SK-N-SH (cell line): Measurements from ENCODE around the gene RAB5IF. TPM values are rescaled to one million over a fixed set of nuclear protein-coding genes. Genes with fewer than 3 reads are reported as not detected.

Experiments used
- CTCF ChIA-PET: fragments of 300-600, 350-600 bp; formaldehyde crosslinking; extraction: SDS; loops from one replicate; lab custom pipeline; 2021; lab: Yijun Ruan, JAX
- POLR2A ChIA-PET: fragments of 350-600 bp; sonication (Branson Sonifier 250); formaldehyde crosslinking; extraction: SDS; loops from one replicate; lab custom pipeline; 2020; ENCODE audit warnings: antibody characterized with exemption, inconsistent platforms; lab: Yijun Ruan, JAX
- DNase-seq: peaks from one replicate; pipeline ENCODE4 v3.0.0; 2012
- H2AFZ ChIP-seq: fragments of 200-600 bp; sonication (generic); 2 replicates; pipeline ENCODE4 v1.8.1; 2016; ENCODE audit warnings: antibody characterized with exemption, mild to moderate bottlenecking, low read depth
- H3F3A ChIP-seq: fragments of 200-600 bp; sonication (generic); replicated peaks from 2 replicates; pipeline ENCODE3; 2016; ENCODE audit warnings: antibody characterized with exemption, mild to moderate bottlenecking; ENCODE audit not compliant: insufficient read depth
- H3K27ac ChIP-seq, 2 experiments: fragments of 200-500 bp in 1 of 2; fragments of 200-600 bp in 1 of 2; sonication (Bioruptor generic) in 1 of 2; sonication (generic), shearing (Covaris generic) in 1 of 2; 2 replicates each; pipeline versions ENCODE4 v1.5.1 to v1.6.1; 2014 to 2016; ENCODE audit warnings: low read depth in 2 of 2, inconsistent platforms in 1 of 2, low read length in 1 of 2, mild to moderate bottlenecking in 1 of 2, mixed read lengths in 1 of 2
- H3K27me3 ChIP-seq: fragments of 200-600 bp; sonication (generic), shearing (Covaris generic); 2 replicates; pipeline ENCODE4 v1.6.1; 2016; ENCODE audit warnings: mixed run types; ENCODE audit not compliant: insufficient read depth
- H3K36me3 ChIP-seq, 2 experiments: fragments of 200-500 bp in 1 of 2; fragments of 200-600 bp in 1 of 2; sonication (Bioruptor generic) in 1 of 2; sonication (generic) in 1 of 2; replicated peaks in 1 of 2; 2 replicates each; pipeline versions ENCODE3 to v1.5.1; 2014 to 2016; ENCODE audit warnings: low read length in 1 of 2, mild to moderate bottlenecking in 1 of 2; ENCODE audit not compliant: insufficient read depth in 2 of 2, control insufficient read depth in 1 of 2
- H3K4me1 ChIP-seq, 2 experiments: fragments of 200-500 bp in 1 of 2; fragments of 200-600 bp in 1 of 2; sonication (Bioruptor generic) in 1 of 2; sonication (generic), shearing (Covaris generic) in 1 of 2; 2 replicates each; pipeline versions ENCODE4 v1.5.1 to v1.6.1; 2014 to 2016; ENCODE audit warnings: low read depth in 1 of 2, low read length in 1 of 2, mixed run types in 1 of 2; ENCODE audit not compliant: insufficient read depth in 2 of 2, control insufficient read depth in 1 of 2
- H3K4me2 ChIP-seq: fragments of 200-600 bp; sonication (generic), shearing (Covaris generic); 2 replicates; pipeline ENCODE4 v1.6.1; 2017; ENCODE audit warnings: mixed run types
- H3K4me3 ChIP-seq, 2 experiments: fragments of 200-500 bp in 1 of 2; fragments of 200-600 bp in 1 of 2; sonication (Bioruptor generic) in 1 of 2; sonication (generic), shearing (Covaris generic) in 1 of 2; 2 replicates each; pipeline versions ENCODE4 v1.5.1 to v1.8.1; 2014 to 2016; ENCODE audit warnings: low read depth in 2 of 2, inconsistent platforms in 1 of 2, low read length in 1 of 2, mild to moderate bottlenecking in 1 of 2, mixed read lengths in 1 of 2, moderate library complexity in 1 of 2
- H3K79me2 ChIP-seq: fragments of 200-600 bp; sonication (generic); 2 replicates; pipeline ENCODE4 v1.8.1; 2017; ENCODE audit warnings: mild to moderate bottlenecking; ENCODE audit not compliant: insufficient read depth
- H3K9ac ChIP-seq: fragments of 200-600 bp; sonication (generic); 2 replicates; pipeline ENCODE4 v1.6.1; 2017; ENCODE audit warnings: mixed run types
- H3K9me2 ChIP-seq: fragments of 200-600 bp; sonication (generic); 2 replicates; pipeline ENCODE4 v1.6.1; 2017; ENCODE audit warnings: mixed run types
- H3K9me3 ChIP-seq: fragments of 200-600 bp; sonication (generic); 2 replicates; pipeline ENCODE4 v1.6.1; 2017; ENCODE audit warnings: mixed run types, mild to moderate bottlenecking, moderate library complexity
- H4K20me1 ChIP-seq: fragments of 200-600 bp; sonication (generic); 2 replicates; pipeline ENCODE4 v1.6.1; 2017; ENCODE audit warnings: mild to moderate bottlenecking, mixed run types; ENCODE audit not compliant: insufficient read depth
- CHD2 ChIP-seq: fragments of 150-350 bp; IDR thresholded peaks from 2 replicates; pipeline ENCODE4 v1.6.1; 2018; ENCODE audit warnings: low read length; ENCODE audit not compliant: partially characterized antibody
- ELF1 ChIP-seq: IDR thresholded peaks from 2 replicates; pipeline ENCODE4 v1.4.0; 2012
- EP300 ChIP-seq, 2 experiments: IDR thresholded peaks; 2 replicates each; pipeline versions ENCODE4 v1.4.0 to v1.6.1; 2012; ENCODE audit warnings: borderline replicate concordance in 1 of 2, low read depth in 1 of 2, low read length in 1 of 2
- EZH2phosphoT487 ChIP-seq: fragments of 200-600 bp; sonication (generic); IDR thresholded peaks from 2 replicates; pipeline ENCODE4 v1.6.1; 2017; ENCODE audit warnings: low read depth, mixed run types, mild to moderate bottlenecking, antibody characterized with exemption, moderate library complexity, borderline replicate concordance
- FOSL2 ChIP-seq: IDR thresholded peaks from 2 replicates; pipeline ENCODE4 v1.4.0; 2012; ENCODE audit warnings: low read depth, mild to moderate bottlenecking, moderate library complexity, borderline replicate concordance
- GABPA ChIP-seq: IDR thresholded peaks from 2 replicates; pipeline ENCODE4 v1.4.0; 2012; ENCODE audit warnings: low read depth, mild to moderate bottlenecking
- GATA2 ChIP-seq: sonication (generic); formaldehyde crosslinking; IDR thresholded peaks from 2 replicates; pipeline ENCODE4 v1.5.0; 2020; ENCODE audit warnings: mild to moderate bottlenecking, missing genetic modification reagents
- JUND ChIP-seq: IDR thresholded peaks from 2 replicates; pipeline ENCODE4 v1.4.0; 2012
- MXI1 ChIP-seq: IDR thresholded peaks from 2 replicates; pipeline ENCODE4 v1.6.1; 2012; ENCODE audit warnings: mild to moderate bottlenecking, low read depth, low read length, improper control_type of control experiment
- NFIC ChIP-seq: IDR thresholded peaks from 2 replicates; pipeline ENCODE4 v1.4.0; 2012; ENCODE audit warnings: borderline replicate concordance
- RCOR1 ChIP-seq: fragments of 150-350 bp; IDR thresholded peaks from 2 replicates; pipeline ENCODE4 v1.6.1; 2017; ENCODE audit warnings: antibody characterized with exemption, low read length
- SIN3A ChIP-seq: IDR thresholded peaks from 2 replicates; pipeline ENCODE4 v1.6.1; 2012; ENCODE audit warnings: low read depth, mild to moderate bottlenecking, low read length, moderate library complexity, borderline replicate concordance
- SMC3 ChIP-seq: IDR thresholded peaks from 2 replicates; pipeline ENCODE4 v1.6.1; 2012; ENCODE audit warnings: low read depth, low read length, improper control_type of control experiment
- TAF1 ChIP-seq: IDR thresholded peaks from 2 replicates; pipeline ENCODE4 v1.6.1; 2012; ENCODE audit warnings: low read depth, mild to moderate bottlenecking, low read length, moderate library complexity, borderline replicate concordance
- TEAD4 ChIP-seq: IDR thresholded peaks from 2 replicates; pipeline ENCODE4 v1.4.0; 2012; ENCODE audit warnings: mild to moderate bottlenecking, borderline replicate concordance; ENCODE audit not compliant: insufficient read depth
- YY1 ChIP-seq: IDR thresholded peaks from 2 replicates; pipeline ENCODE4 v1.4.0; 2012; ENCODE audit warnings: low read depth, mild to moderate bottlenecking
- WGBS: methylation state at CpG from one replicate; pipeline ENCODE4 v1.1.6; 2017; ENCODE audit warnings: low lambda C conversion rate; 5-methylcytosine and 5-hydroxymethylcytosine counted together
- polyA plus RNA-seq, 3 experiments: library from polyadenylated mRNA; depleted of rRNA; stranded (reverse); fragments of >200 nt; gene quantifications; 2 replicates each; pipeline ENCODE4 v1.2.3, GENCODE V29; 2012
- TF ChIP-seq, protein P1 (sequence below): IDR thresholded peaks from 2 replicates; pipeline ENCODE4; 2012
- TF ChIP-seq, protein P2 (sequence below): IDR thresholded peaks from 2 replicates; pipeline ENCODE4 v1.4.0; 2012; ENCODE audit warnings: low read depth
- TF ChIP-seq, protein P3 (sequence below): fragments of 200-600 bp; sonication (generic); IDR thresholded peaks from 2 replicates; pipeline ENCODE4 v1.6.1; 2017; ENCODE audit warnings: antibody characterized with exemption, mild to moderate bottlenecking, moderate library complexity
- TF ChIP-seq, protein P4 (sequence below): IDR thresholded peaks from 2 replicates; pipeline ENCODE4 v1.4.0; 2012; ENCODE audit warnings: low read depth, borderline replicate concordance

The RAB5IF gene
- polyA plus RNA-seq, 1 of the 3 experiments (the other 2 are of a cell fraction) = 91.1 TPM

- TF ChIP-seq, protein P1, sequence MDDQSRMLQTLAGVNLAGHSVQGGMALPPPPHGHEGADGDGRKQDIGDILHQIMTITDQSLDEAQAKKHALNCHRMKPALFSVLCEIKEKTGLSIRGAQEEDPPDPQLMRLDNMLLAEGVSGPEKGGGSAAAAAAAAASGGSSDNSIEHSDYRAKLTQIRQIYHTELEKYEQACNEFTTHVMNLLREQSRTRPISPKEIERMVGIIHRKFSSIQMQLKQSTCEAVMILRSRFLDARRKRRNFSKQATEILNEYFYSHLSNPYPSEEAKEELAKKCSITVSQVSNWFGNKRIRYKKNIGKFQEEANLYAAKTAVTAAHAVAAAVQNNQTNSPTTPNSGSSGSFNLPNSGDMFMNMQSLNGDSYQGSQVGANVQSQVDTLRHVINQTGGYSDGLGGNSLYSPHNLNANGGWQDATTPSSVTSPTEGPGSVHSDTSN = no peak
- TF ChIP-seq TAF1 (no peak), FOSL2 (no peak), YY1 (no peak), EZH2phosphoT487 (no peak), NFIC (no peak), GABPA (no peak), SIN3A (no peak), CHD2 (no peak), JUND (no peak), GATA2 (CRISPR knock-in tag) (no peak), RCOR1 (no peak), TEAD4 (no peak), MXI1 (no peak), ELF1 (no peak), SMC3 (no peak), EP300 (IDR thresholded peaks at IDR 0.05; ENCODE audit: borderline replicate concordance in 1 of 2, low read depth in 1 of 2, low read length in 1 of 2) (no peak)
- TF ChIP-seq, protein P2, sequence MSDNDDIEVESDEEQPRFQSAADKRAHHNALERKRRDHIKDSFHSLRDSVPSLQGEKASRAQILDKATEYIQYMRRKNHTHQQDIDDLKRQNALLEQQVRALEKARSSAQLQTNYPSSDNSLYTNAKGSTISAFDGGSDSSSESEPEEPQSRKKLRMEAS = no peak
- TF ChIP-seq, protein P3, sequence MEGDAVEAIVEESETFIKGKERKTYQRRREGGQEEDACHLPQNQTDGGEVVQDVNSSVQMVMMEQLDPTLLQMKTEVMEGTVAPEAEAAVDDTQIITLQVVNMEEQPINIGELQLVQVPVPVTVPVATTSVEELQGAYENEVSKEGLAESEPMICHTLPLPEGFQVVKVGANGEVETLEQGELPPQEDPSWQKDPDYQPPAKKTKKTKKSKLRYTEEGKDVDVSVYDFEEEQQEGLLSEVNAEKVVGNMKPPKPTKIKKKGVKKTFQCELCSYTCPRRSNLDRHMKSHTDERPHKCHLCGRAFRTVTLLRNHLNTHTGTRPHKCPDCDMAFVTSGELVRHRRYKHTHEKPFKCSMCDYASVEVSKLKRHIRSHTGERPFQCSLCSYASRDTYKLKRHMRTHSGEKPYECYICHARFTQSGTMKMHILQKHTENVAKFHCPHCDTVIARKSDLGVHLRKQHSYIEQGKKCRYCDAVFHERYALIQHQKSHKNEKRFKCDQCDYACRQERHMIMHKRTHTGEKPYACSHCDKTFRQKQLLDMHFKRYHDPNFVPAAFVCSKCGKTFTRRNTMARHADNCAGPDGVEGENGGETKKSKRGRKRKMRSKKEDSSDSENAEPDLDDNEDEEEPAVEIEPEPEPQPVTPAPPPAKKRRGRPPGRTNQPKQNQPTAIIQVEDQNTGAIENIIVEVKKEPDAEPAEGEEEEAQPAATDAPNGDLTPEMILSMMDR = no peak
- TF ChIP-seq, protein P4, sequence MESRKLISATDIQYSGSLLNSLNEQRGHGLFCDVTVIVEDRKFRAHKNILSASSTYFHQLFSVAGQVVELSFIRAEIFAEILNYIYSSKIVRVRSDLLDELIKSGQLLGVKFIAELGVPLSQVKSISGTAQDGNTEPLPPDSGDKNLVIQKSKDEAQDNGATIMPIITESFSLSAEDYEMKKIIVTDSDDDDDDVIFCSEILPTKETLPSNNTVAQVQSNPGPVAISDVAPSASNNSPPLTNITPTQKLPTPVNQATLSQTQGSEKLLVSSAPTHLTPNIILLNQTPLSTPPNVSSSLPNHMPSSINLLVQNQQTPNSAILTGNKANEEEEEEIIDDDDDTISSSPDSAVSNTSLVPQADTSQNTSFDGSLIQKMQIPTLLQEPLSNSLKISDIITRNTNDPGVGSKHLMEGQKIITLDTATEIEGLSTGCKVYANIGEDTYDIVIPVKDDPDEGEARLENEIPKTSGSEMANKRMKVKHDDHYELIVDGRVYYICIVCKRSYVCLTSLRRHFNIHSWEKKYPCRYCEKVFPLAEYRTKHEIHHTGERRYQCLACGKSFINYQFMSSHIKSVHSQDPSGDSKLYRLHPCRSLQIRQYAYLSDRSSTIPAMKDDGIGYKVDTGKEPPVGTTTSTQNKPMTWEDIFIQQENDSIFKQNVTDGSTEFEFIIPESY = no peak
- TF ChIP-seq, all 33 proteins: peak for 0
- H3K9me3 ChIP-seq = no peaks in the 10 kb centered on the region
- H3K4me1 ChIP-seq = no peaks in the 10 kb centered on the region
- DNase-seq = no peak
- POLR2A ChIA-PET = no interaction called here
- H3F3A ChIP-seq = no peaks in the 10 kb centered on the region
- H3K27me3 ChIP-seq = no peaks in the 10 kb centered on the region
- H3K9ac ChIP-seq = no peak overlapping the region
- H3K79me2 ChIP-seq = no peaks in the 10 kb centered on the region
- no peaks in the 10 kb centered on the region for H3K36me3 ChIP-seq
- 51% methylated on average over 7 of the region's 9 CpGs for WGBS
- H2AFZ ChIP-seq = no peak overlapping the region
- H3K4me2 ChIP-seq = no peak overlapping the region
- H3K9me2 ChIP-seq = no peaks in the 10 kb centered on the region
- CTCF ChIA-PET = no interaction called here
- no peak overlapping the region for H3K4me3 ChIP-seq
- H3K27ac ChIP-seq = no peak overlapping the region
- no peaks in the 10 kb centered on the region for H4K20me1 ChIP-seq
Observed at GRCh38 chr20:36633285-36633772, 27.8 kb downstream of the RAB5IF start.
